ENCODE measurements around the gene PARS2. TPM values are rescaled to one million over a fixed set of nuclear protein-coding genes. Genes with fewer than 3 reads are reported as not detected.

Gene PARS2
- 1 to 10 TPM; 2.1 to 3.6 (median 2.5) TPM for total RNA-seq

DNA sequence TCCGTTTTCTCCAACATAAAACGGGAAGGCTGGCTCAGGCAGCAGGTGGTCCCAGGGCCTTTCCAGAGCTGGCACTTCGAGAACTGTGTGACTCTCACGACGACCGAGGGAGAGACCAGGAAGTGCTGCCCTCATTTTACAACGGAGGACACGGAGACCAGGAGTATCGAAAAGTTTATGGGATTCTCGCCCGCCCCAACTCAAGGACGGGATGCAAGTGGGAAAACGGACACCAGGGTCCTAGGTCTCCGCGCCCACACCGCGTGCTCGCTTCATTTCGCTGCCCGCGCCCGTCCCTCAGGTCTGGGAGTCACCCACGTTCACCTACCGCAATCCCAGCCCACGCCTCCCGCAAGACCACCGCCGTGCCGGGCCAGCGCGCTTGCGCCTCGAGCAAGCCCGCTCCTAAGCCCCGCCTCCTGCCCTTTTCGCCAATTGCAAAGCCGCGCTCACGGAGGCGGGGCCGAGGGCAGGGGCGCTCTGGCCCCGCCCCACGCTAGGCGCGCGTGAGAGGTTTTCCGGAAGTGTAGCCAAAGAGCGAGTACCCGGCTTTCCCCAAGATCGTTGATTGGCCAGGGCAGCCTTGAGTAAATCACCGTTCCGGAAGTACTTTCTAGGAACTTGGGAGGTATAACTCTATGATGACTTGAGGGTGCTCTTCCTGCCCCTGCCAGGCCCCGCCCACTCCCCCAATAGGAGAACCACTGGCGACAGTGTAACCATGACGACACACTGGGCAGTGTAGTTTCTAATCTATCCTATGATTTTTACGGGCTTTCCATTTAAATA, at the start of gene PARS2:
PARS2 (minus strand) TSS at position 391 of the 789 bp plus-strand sequence. CDS start 5,362 bp downstream, outside the sequence.
- TF ChIP-seq, protein P1, sequence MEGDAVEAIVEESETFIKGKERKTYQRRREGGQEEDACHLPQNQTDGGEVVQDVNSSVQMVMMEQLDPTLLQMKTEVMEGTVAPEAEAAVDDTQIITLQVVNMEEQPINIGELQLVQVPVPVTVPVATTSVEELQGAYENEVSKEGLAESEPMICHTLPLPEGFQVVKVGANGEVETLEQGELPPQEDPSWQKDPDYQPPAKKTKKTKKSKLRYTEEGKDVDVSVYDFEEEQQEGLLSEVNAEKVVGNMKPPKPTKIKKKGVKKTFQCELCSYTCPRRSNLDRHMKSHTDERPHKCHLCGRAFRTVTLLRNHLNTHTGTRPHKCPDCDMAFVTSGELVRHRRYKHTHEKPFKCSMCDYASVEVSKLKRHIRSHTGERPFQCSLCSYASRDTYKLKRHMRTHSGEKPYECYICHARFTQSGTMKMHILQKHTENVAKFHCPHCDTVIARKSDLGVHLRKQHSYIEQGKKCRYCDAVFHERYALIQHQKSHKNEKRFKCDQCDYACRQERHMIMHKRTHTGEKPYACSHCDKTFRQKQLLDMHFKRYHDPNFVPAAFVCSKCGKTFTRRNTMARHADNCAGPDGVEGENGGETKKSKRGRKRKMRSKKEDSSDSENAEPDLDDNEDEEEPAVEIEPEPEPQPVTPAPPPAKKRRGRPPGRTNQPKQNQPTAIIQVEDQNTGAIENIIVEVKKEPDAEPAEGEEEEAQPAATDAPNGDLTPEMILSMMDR (IDR thresholded peaks at IDR 0.05; ENCODE audit: low read depth) = no peak

DNA sequence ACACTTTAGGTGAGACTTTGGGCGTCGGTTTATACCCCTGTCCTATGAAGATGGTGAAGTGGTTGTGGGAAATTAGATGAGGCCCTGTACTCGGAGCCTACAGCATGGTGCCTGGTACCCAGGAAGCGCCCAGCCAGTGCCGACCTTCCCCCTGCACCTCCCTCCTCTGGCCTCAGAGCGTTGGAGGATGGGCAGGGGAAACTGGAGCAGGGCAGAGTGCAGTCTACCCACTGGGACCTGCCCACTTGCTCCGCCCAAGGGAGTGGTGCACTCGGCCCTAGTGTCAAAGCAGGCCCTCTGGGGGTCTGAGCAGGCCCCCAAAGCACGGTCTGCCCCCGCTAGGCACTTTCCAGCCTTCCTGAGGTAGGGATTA, 49.8 kb upstream of the PARS2 start:
- TF ChIP-seq, protein P1 (IDR thresholded peaks at IDR 0.05; ENCODE audit: low read depth) = no peak

DNA sequence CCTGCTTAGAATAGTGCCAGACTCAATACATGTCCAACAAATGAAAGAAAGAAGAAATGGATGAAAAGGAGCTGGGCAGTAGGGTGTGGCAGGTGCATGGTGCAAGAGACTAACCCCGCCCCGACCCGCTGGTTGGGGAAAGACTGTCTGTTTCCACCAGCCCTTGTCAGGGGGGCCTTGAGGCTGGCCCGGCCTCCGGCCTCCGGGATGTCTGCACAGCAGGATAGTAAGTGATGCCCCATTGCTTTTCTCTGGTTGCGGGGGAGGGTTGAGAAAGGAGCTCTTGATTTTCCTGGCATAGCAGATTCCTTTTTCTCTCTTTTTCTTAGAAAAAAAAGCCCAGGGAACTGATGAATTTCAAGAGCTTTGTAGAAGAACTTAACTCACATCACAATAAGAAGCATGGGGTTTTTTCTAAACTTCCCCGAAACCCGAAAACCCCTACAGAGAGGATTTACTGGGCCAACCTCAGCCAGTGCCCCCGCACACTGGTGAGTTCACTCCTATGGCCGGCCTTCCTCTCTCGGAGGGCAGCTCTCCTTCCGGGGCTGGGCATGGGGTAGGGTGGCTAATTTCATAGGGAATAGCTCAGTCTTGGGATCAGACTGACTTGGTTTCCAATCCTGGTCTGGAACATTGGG, 49.3 kb upstream of the PARS2 start:
- TF ChIP-seq, protein P1 (IDR thresholded peaks at IDR 0.05; ENCODE audit: low read depth) = no peak

DNA sequence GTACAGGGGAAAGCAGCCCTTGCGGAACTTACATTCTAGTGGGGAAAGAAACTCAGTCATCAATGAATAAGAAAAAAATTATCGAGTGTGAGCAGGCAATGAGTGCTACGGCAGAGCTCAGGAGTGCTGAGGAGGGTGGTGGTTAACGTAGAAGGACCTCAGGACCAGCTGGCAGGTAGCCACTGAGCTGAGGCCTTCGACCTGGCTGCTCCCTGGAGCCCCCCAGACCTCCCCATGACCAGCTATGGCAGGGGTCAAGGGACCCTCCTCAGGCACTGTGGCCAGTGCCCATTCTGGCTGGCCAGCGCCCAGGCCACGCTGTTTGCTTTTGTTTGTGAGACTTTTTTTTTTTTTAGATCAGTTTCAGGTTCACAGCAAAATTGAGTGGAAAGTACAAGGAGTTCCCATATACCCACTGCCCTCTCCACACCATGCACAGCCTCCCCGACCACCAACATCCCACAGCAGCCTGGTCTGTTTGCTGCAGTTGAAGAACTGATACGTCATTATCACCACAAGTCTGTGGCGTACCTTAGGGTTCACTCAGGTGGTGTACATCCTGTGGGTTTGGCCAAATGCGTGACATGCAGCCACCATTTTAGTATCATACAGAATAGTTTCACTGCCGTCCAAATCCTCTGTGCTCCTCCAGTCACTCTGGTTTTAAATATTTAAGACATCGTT, 48.6 kb upstream of the PARS2 start:
- TF ChIP-seq, protein P1 (IDR thresholded peaks at IDR 0.05; ENCODE audit: low read depth) = no peak

DNA sequence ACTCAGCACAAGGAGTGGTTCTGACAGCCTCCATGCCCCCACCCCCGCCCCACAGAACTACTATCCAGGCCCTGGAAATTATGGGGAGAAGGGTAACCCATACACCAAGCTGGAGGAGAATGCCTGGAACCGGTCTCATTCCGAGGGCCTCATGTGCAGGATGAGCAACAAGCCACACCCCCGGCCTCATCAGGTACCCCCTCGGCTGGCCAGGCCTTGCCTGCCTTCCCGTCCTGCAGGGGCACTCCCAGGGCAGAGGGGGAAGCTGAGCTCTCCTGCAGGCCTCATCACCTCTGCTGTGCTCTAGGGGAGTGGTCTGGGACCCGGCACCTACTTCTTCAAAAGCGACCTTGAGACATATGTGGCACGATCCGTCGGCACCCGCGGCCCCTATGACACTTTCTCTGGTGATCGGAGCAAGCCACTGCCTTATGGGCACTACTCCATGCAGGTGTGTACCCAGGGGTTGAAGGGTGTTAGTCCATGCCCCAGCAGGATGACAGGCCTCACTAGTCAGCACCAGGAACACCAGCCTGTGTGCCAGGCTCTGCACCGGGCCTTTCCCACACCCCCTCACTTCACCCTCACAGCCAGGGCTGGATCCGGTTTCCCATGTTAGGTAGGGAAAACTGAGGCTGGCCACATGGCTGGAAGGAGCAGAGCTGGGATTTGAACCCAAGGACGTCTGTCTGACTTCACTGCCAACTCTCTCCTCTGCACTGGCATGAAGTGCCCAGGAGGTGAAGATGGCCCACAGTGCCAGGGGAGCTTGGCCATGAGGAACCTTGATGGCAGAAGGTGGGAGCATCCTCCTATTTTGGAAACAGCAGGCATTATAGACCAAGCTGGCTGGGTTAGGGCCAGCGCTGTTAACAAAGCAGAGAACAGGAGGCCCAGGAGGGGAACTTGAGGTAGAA, 47.7 kb upstream of the PARS2 start:
- TF ChIP-seq, protein P1 (IDR thresholded peaks at IDR 0.05; ENCODE audit: low read depth) = no peak

DNA sequence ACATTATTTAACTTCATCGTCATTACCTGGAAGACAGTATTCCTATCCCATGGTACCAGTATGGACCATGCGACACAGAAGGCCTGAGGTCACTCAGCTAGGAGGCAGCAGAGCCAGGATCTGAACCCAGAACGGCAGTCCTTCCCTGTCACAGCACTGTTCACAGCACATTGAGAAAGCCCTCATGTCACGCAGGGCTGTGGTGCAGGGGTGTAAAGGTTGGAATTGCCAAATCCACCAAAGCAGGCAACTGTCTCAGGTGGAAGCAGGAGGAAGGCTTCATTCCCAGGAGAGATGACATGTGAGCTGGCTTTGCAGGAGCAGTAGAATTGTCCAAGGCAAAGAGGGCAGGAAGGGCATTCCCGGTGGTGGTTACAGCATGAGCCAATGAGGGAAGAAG, 46.7 kb upstream of the PARS2 start:
- TF ChIP-seq, protein P1 (IDR thresholded peaks at IDR 0.05; ENCODE audit: low read depth) = no peak

All from subcutaneous adipose tissue (tissue), 4 donors.